B cell (primary cell): Measurements from ENCODE around the gene SLC10A6.

Source experiments
- CTCF ChIP-seq: fragments of 200-600 bp; IDR thresholded peaks from one replicate; pipeline ENCODE4 v1.8.0; 2022; ENCODE audit warnings: antibody characterized with exemption, mild to moderate bottlenecking
- EZH2 ChIP-seq: IDR thresholded peaks from 2 replicates; pipeline ENCODE4 v1.6.1; 2012; ENCODE audit warnings: borderline replicate concordance, low read depth, mild to moderate bottlenecking, moderate library complexity, low read length; ENCODE audit not compliant: insufficient read depth, poor library complexity, severe bottlenecking

GRCh38 chr4:86857341-86858052 lies 8.3 kb upstream of the SLC10A6 start:
- no peak for TF ChIP-seq CTCF
- no peak for TF ChIP-seq EZH2
